ENCODE data around the gene RGMB. TPM values are rescaled to one million over a fixed set of nuclear protein-coding genes. Genes with fewer than 3 reads are reported as not detected.

RGMB gene
- total and polyA plus RNA-seq, 2 donors (not counting 1 experiment from before 2014, with no cell fraction given), result 81.6 to 185 TPM

GRCh38 chr5:98844865-98845264 lies 71.4 kb downstream of the RGMB start:
- Histone ChIP-seq H2AFZ (ENCODE audit: low read length) (no peak overlapping the region), H3K9ac (ENCODE audit: insufficient read depth, low read length) (no peak overlapping the region), H3K4me1 (ENCODE audit: control insufficient read depth, extremely low read depth, insufficient read depth, low read length) (no peaks in the 10 kb centered on the region), H3K79me2 (ENCODE audit: control insufficient read depth, insufficient read depth, low read length) (no peaks in the 10 kb centered on the region), H3K27ac (ENCODE audit: insufficient read depth, low read length) (no peak overlapping the region), H3K27me3 (ENCODE audit: control insufficient read depth, insufficient read depth, low read length) (no peaks in the 10 kb centered on the region), H3K36me3 (ENCODE audit: control insufficient read depth, insufficient read depth, low read length) (no peaks in the 10 kb centered on the region), H3K9me3 (ENCODE audit: control insufficient read depth, insufficient read depth, low read depth, low read length) (no peaks in the 10 kb centered on the region), H4K20me1 (ENCODE audit: control insufficient read depth, extremely low read depth, insufficient read depth, low read length) (no peaks in the 10 kb centered on the region), H3K4me3 (replicated peaks in 1 of 4; ENCODE audit: control extremely low read depth in 1 of 4, insufficient read depth in 1 of 4, low read depth in 3 of 4, low read length in 4 of 4) (no peak overlapping the region), H3K4me2 (ENCODE audit: extremely low read depth, insufficient read depth, low read length) (no peak overlapping the region)
- TF ChIP-seq CTCF (conservative IDR thresholded peaks at IDR 0.05 in 1 of 2, IDR thresholded peaks at IDR 0.05 in 1 of 2; ENCODE audit: low read depth in 1 of 2, low read length in 2 of 2), result no peak
- TF ChIP-seq EZH2 (IDR thresholded peaks at IDR 0.05; ENCODE audit: low read length, missing control alignments), result no peak
- DNase-seq (ENCODE audit: low read depth in 2 of 2), result no peak

GRCh38 chr5:98845878-98846277 lies 72.4 kb downstream of the RGMB start:
- no peak for DNase-seq (ENCODE audit: low read depth in 2 of 2)

More at GRCh38 chr5:98845878-98846277, 72.4 kb downstream of the RGMB start:
- Histone ChIP-seq H3K4me2 (ENCODE audit: extremely low read depth, insufficient read depth, low read length) (no peak overlapping the region), H3K36me3 (ENCODE audit: control insufficient read depth, insufficient read depth, low read length) (no peaks in the 10 kb centered on the region), H3K9me3 (ENCODE audit: control insufficient read depth, insufficient read depth, low read depth, low read length) (no peaks in the 10 kb centered on the region), H2AFZ (ENCODE audit: low read length) (no peak overlapping the region), H4K20me1 (ENCODE audit: control insufficient read depth, extremely low read depth, insufficient read depth, low read length) (no peaks in the 10 kb centered on the region), H3K9ac (ENCODE audit: insufficient read depth, low read length) (no peak overlapping the region), H3K4me3 (replicated peaks in 1 of 4; ENCODE audit: control extremely low read depth in 1 of 4, insufficient read depth in 1 of 4, low read depth in 3 of 4, low read length in 4 of 4) (no peak overlapping the region), H3K27ac (ENCODE audit: insufficient read depth, low read length) (no peak overlapping the region), H3K79me2 (ENCODE audit: control insufficient read depth, insufficient read depth, low read length) (no peaks in the 10 kb centered on the region), H3K27me3 (ENCODE audit: control insufficient read depth, insufficient read depth, low read length) (no peaks in the 10 kb centered on the region), H3K4me1 (ENCODE audit: control insufficient read depth, extremely low read depth, insufficient read depth, low read length) (no peaks in the 10 kb centered on the region)
- TF ChIP-seq EZH2 (IDR thresholded peaks at IDR 0.05; ENCODE audit: low read length, missing control alignments), result no peak
- TF ChIP-seq CTCF (conservative IDR thresholded peaks at IDR 0.05 in 1 of 2, IDR thresholded peaks at IDR 0.05 in 1 of 2; ENCODE audit: low read depth in 1 of 2, low read length in 2 of 2), result no peak

Other genes starting within 250 kb of the RGMB start
- 48.0 and 48.4 TPM in 2 replicates for gene CHD1, start 155.3 kb downstream of the RGMB start, total RNA-seq
- gene CHD1, start 155.3 kb downstream of the RGMB start, polyA plus RNA-seq, result 18.2 and 20.3 TPM in 2 replicates

Data from fibroblast of lung (primary cell).